Measurements from ENCODE around the gene ZCCHC2.

The ZCCHC2 gene

DNA sequence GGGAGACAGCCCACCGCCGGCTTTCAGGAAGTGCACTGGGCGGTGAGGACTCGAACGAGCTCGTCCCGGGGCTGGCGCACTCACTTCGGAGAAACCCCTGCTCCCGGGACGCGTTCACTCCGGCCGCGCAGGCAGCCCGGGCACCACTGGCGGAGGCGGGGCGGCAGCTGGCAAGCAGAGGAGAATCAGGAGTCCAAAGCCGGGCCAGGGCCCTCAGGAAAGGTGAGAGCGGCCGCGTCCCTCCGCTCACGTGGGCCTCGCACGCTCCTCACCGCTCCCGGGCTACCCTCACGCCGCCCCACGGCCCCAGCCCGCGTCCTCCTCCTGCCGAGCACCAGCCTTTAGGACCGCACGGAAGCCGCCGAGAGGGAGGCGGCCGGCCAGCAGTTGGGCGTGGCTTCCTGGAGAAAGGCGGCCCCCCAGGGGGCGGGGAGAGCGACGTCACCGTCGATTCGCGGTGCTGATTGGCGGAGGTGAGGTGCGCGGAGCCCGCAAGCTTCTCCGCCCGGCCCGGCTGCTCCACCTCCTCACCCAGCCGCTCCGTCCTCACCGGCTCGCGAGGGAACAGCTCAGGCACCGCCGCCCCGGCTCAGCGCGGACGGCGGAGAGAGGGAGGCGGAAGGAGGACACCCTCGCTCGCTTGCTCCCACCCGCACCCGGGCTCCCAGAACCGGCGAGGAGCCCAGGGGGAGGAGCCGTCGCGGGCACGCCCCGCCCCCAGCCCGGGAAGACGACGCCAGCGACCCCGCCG, at the start of gene ZCCHC2:
TSS of gene ZCCHC2 (plus strand) at position 522 of the 751 bp plus-strand sequence. CDS start 400 bp downstream, outside the sequence.
- DNase-seq = peak; percentile 74

GRCh38 chr18:62479574-62479973, 43.3 kb upstream of the ZCCHC2 start:
- no peak for DNase-seq

- DNase-seq = no peak
Measured at GRCh38 chr18:62480927-62481326, 41.9 kb upstream of the ZCCHC2 start.

DNA sequence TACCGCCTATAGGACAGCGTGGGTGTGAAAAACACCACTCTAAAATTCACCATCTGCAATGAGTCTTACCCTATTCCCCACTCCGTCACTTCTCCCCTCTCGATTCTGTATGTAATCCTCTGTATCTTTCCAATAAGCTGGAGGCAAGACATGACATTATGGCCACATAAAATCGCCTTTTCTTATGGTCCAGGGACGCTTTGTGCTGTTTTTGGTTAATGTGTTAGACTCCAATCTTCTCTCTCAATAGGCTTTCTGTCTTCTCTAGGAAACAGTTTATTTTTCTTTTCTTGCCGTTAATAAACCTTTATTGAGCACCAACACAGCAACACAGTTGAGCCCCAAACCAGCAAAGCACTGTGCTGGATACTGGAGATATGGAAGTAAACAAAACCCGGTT, 37.9 kb upstream of the ZCCHC2 start:
- DNase-seq = no peak

GRCh38 chr18:62485684-62486083, 37.1 kb upstream of the ZCCHC2 start:
- DNase-seq = no peak

DNA sequence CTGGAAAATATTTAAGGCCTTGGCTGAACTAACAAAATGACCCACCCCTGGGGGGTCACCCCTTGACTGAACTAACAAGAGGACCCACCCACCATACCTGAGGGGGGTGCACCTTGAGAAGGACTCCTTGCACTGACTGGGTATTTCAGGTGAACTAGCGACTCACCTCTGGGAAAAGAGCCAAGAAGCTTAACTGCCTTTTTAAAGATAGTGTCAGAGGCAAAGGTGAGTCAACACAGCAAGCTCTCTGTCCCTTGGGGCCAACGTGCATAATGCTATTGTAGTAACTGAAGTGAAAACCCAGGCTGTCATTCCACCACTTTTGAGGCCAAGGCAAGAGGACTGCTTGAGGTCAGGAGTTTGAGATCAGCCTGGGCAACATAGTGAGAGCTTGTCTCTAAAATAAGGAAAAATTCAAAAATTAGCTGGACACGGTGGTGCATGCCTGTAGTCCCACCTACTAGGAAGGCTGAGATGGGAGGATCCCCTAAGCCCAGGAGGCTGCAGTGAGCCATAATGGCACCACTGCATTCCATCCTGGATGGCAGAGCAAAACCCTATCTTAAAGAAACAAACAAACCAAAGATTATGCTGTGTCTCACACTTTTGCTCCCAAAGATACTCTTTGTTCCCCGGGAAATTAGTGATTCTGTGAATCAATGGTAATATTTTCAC, 36.4 kb upstream of the ZCCHC2 start:
- no peak for DNase-seq

DNA sequence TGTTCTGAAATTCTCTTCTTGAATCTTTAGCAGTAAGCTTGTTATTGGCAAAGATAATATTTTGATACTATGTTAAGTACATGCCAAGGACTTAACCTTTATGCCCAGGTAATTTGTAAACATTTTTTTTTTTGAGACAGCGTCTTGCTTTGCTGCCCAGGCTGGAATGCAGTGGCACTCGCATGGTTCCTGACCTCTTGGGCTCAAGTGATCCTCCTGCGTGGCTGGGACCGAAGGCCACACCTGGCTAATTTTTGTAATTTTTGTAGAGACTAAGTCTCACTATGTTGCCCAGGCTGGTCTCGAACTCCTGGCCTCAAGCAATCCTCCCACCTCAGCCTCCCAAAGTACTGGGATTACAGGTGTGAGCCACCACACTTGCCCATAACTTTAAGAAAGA, 35.7 kb upstream of the ZCCHC2 start:
- no peak for DNase-seq

GRCh38 chr18:62490967-62491695, 31.7 kb upstream of the ZCCHC2 start:
- DNase-seq = no peak

DNA sequence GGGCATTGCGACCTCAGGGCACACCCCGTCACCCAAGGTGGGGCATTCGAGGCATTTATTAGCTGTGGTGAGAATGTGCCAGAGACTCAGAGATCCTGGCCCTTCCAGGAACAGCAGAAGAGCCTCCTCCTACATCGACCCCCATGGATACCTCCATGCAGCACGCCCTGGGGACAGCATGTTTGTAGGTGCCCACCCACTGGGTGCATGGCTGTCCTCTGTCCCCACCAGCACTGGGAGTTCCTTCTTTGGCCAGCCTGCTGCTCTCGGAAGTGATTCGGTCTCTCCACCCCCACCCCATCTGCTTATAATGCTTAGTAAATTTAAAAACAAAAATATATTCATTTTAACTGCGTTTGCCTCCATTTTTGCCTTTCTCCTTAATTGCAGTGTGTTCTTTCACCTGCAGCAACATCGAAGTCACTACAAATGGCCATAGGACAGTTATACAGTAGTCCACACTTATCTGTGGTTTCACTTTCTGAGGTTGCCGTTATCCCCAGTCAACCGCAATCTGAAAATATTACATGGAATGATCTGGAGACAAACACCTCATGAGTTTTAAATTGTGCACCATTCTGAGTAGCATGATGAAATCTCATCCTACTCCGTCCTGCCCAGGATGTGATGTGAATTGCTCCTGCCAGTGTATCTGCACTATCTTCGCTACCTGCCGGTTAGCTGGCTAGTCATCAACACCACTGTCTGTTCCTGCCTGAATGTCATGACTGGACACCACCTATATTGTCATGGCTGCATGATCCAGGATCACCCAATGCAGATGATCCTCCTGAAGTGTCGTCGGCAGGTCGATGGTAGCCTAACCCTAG, 29.6 kb upstream of the ZCCHC2 start:
- DNase-seq = no peak

DNA sequence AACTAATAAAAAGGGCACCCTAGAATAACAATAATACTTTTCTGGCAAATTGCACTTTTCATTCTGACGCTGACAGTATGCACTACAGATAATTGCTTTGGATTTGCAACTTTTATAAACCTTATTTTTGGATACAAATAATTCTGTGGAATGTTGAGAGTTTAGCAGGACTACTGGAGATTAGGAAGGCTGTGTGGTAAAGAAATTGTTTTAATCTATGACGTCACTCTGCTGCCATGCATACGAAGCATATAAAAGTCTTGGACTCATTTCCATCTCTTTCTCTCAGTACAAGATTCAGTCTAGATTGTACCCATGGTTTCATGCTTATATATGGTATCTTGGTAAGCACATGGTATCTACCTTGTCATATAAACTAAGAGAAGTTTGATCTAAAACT, 28.1 kb upstream of the ZCCHC2 start:
- no peak for DNase-seq

GRCh38 chr18:62496262-62496661, 26.6 kb upstream of the ZCCHC2 start:
- no peak for DNase-seq

GRCh38 chr18:62497190-62497772, 25.5 kb upstream of the ZCCHC2 start:
- no peak for DNase-seq

GRCh38 chr18:62498616-62499262, 24.1 kb upstream of the ZCCHC2 start:
- no peak for DNase-seq

DNA sequence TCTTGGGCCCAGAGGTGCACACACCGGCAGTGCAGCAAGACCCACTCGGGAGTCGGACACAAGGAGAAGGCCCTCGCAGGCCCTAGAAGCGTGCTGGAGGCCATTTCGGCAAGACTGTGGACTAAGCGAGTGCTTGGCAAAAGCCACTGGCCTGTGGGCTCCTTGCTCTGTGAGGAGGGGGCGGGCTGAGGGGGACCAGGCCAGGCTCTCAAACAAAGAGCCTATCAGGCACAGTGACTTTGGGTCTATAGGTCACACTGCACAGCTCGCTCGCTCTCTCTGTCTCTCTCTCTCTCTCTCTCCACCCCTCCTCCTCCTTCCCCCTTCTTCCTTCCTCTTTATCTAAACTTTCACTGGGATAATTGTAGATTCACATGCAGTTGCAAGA, 23.6 kb upstream of the ZCCHC2 start:
- DNase-seq = no peak

- no peak for DNase-seq
Measured at GRCh38 chr18:62500174-62500573, 22.7 kb upstream of the ZCCHC2 start.

GRCh38 chr18:62500966-62501591, 21.7 kb upstream of the ZCCHC2 start:
- DNase-seq = no peak

DNA sequence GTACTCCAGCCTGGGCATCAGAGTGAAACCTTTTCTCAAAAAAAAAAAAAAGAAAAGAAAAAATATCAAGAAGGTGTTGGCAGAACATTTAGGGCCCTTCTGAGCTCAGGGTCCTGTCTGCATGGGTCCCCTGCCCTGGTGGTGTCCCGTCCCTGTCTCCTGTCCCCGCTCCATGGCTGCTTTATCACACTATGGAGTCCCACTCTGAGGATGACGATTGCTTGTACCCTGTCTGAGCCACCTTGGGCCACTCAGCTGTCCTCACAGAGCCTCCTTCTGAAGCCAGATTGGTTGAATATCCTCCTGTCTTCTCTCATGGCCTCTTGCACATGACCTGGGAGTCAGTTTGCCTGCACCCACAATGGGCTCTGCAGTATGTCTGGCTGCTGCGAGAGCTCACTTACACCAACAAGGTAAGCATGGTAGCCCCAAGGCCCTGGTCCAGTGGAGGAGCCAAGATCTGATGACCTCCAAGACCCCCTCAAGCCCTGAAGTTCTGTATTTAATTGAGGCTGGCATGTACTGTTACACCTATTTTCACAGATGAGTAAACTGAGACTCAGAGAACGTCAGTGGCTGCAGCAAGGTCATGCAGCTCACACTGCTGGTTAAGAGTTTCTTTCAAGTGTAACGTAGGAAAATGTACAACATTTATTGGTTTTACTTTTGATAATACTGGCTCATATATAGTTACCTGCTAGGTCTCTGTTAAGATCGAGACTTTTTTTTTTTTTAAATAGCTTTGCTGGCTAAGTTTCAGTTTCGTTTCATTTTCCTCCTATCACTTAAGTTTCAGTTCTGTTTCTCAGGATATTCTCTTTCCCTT, 16.9 kb upstream of the ZCCHC2 start:
- DNase-seq = no peak

DNA sequence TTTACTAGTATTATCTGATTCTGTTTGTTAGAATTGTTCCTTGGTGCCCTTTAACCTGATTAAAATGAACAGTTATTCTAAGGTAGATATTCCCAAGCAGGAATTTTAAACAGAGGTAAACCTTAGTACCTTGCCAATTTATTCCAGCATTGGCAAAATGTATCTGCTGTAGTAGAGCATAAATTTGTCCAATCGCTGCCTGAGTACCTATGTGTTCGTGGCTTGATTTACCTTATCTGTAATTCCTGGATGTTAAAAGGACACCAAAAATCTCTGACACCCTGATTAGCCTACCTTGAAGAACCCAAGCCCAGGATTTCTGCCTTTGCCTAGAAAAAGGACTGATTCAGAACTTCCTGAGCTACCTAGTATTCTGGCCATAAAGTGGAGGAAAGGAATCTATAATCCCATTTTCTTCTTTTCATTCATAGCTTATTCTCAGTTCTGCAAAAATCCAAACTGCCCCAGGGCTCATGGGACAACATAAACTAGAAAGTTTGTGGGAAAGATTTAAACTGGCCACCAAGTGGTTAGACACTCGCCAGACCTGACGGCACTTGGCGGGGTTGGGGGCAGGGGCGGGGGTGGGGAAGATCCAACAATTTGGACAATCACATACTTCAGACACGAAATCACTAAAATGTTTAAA, 16.2 kb upstream of the ZCCHC2 start:
- DNase-seq = no peak

- no peak for DNase-seq
Measured at GRCh38 chr18:62509779-62510178, 13.0 kb upstream of the ZCCHC2 start.

DNA sequence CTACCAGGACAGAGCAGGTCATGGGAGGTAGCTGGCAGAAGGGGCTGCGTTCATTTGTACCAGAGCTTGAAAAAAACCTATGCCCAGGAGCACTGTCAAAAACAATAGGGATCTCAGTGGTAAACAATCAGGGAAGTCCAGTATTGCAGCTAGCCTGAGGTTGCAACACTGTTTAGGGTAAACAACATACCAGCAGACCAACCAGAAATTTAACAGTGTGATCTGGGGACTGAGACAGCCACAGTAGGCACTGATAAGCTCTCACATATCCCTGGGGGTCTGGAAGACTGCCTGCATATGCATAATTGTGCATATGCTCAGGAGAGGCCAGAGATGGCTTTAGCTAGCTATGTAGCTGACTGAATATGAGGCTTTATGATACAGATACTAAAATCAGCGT, 12.0 kb upstream of the ZCCHC2 start:
- DNase-seq = no peak
